ENCODE measurements around the gene ZNF766. TPM values are rescaled to one million over a fixed set of nuclear protein-coding genes. Genes with fewer than 3 reads are reported as not detected.
"Not testable (repeated sequence)": the region's sequence is repeated elsewhere in the genome, so short reads cannot be mapped to it uniquely, and the experiment has no call there.

The ZNF766 gene
- total RNA-seq, result 12.7 and 31.6 TPM in 2 replicates

DNA sequence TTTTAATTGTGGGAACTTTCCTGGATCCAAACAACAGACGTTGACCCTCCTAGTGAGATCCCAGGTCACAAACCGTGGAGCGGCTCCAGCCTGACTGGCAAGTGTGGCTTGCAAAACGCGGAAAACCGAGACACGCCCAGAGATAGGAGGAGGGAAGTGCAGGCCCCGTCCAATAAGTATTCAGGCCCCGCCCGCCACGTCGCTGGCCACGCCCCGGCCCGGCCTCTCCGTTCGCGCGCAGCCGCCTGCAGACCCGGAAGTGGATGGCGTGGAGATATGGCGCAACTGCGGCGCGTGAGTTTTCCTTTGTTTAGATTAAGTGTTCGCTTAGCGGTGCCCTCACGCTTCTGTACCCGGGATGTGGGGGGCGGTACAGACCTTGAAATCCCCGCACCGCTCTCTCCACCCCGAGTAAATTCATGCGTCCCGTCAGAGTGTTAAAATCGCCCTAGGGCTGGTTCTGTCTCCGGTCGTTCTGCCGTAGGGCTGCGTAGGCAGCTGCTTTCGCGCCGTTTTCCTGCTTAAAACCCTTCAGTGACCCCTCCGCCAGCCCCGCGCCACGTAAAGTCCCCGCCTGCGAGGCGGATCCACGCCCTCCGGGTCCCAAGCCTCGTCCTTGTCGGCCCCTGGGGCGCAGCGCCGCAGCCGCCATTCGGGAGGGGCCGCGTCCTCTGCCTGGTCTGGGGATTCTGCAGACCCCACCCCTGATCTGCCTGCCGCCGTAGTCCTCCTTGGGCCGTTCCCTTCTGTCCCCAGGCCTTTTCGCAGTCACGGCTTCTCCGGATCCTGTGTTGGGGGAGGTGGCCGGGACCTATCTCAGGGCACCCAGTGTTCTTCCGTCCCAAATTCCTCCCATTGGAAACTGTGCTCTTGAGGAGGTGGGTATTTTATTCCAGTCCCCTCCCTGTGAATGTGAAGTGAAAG is at the start of gene ZNF766:
TSS of gene ZNF766 (plus strand) at position 250 of the 924 bp plus-strand sequence. CDS start at position 277, 27 bp downstream.
- peak; percentile 87 for DNase-seq (ENCODE audit: low read depth)

DNA sequence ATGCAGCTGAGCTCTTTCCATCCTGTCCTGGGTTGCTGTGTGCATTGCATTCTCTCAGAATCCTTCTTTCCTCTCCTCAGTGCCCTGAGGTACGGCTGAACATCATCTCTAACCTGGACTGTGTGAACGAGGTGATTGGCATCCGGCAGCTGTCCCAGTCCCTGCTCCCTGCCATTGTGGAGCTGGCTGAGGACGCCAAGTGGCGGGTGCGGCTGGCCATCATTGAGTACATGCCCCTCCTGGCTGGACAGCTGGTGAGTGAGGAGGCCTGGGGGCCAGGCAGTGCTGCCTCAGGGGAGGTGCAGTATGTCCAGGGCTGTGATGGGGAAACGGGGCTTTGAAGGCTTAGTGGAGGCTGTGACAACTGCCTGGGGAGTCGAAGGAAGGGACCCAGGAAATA is 49.8 kb upstream of the ZNF766 start:
- DNase-seq (ENCODE audit: low read depth), result no peak

DNA sequence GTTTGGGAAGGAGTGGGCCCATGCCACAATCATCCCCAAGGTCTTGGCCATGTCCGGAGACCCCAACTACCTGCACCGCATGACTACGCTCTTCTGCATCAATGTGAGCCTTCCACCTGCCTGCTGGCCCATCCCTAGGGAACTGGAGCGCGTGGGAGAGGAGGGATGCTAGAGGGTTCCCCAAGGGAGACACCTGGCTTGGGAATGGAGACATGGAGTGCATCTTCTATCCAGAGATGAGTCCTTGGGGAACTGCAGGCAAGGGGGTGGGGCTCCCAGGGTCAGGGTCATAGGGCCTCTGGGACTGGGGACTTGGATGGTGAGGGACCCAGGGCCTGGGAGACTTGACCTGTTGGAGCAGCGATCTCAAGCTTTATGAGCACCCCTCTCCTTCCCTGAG is 48.4 kb upstream of the ZNF766 start:
- DNase-seq (ENCODE audit: low read depth), result no peak

DNA sequence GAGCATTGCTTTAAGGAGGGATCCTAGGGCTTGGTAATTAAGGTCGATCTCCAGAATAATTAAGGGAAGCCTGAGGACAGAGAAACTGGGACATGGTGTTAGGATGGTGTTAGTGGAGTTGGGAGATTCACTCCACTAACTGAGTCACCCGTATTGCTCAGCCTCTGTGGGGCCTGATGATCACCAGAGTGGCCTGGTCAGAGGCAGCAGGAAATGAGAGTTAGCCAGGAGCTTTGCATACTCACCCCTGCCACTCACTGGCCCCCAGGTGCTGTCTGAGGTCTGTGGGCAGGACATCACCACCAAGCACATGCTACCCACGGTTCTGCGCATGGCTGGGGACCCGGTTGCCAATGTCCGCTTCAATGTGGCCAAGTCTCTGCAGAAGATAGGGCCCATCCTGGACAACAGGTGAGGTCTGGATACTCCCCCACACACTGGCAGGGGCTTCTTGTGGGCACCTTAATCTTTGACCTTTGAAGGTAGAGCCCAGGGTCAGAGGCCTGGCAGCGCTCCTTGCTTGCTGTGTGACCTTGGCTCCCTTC is 47.5 kb upstream of the ZNF766 start:
- DNase-seq (ENCODE audit: low read depth), result no peak

DNA sequence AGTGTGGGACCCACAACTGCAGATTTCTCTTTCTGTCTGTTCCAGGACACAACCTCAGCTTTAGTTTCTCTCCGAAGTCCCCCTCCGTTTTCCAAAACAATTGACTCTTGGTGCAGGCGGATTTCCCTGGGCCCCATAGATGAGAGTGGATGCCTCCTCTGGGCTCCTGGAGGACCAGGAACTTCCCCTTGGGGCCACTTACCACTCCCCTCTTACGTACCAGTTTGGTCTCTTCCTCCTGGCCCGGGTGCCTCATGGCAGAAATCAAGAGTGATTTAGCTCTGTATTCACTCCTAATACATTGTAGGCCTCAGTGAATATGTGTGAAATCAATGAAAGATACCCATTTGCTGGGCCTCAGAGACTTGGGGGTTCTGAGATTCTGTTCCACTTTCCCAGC is 45.2 kb upstream of the ZNF766 start:
- DNase-seq (ENCODE audit: low read depth), result no peak

DNA sequence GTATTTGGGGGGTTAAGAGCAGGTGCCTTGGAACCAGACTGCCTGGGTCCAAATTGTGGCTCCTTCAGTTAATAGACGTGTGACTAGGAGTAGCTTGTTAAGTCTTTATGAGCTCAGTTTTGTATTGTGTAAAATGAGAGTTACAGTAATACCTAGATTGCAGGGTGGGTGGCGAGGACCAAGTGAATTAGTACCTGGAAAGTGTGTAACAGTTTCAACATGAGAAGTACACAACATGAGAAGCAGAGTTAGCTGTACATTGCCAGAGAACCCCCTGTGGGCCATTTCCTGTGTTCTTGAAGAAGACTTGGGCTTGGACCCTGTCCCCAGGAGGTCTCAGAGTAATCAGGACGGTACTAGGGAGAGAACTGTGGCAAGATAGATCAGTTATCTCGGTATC is 42.7 kb upstream of the ZNF766 start:
- no peak for DNase-seq (ENCODE audit: low read depth)

DNA sequence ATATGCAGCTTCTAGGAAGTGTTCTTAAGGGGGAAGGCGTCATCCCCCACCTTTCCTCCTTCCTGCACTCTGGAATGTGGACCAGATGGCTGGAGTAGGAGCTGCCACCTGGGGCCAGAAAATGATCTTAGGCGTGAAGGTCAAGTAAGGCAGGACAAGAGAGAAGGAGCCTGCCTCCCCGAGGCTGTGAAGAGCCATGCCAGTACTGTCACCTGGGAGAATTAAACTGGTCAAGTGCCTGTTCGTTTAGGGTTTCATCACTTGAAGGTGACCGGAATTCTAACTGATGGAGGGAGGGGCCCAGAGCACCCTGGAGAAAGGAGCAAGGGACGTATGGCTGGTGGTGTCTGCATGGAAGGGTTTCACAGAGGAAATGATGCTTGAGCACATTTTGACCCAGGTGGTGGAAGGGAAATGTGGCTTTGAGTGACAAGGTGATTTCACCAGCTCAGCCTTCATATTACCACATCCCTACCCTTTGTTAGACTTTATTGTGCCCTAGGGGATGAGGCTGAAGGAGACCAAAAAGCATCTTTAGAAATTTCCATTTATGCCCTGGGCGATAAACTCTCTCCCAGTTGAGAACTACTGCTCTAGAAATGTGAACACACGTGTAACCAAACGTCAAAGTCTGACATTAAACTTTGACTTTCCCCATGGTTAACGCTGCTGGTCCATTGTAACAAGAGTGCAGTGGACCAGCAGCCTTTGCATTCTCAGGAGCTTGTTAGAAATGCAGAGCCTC is 42.0 kb upstream of the ZNF766 start:
- DNase-seq (ENCODE audit: low read depth), result no peak

DNA sequence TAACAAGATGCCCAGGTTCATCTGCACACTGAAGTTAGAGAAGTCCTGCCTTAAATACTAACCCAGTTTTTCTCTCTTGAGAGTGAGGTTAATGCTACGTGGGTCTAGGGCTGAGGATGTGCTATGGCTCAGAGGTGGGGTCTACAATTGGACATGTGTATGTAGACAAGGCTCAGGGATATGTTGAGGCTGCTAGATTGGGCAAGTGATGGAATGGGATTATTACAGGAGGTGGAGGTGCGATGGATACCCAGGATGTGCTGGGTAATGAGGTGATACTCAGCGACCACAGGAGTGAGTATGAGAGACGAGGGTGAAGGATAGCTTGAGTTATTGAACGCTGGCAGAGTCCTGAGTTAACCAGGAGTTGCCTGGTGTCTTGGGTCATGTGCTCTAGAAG is 41.4 kb upstream of the ZNF766 start:
- DNase-seq (ENCODE audit: low read depth), result no peak

DNA sequence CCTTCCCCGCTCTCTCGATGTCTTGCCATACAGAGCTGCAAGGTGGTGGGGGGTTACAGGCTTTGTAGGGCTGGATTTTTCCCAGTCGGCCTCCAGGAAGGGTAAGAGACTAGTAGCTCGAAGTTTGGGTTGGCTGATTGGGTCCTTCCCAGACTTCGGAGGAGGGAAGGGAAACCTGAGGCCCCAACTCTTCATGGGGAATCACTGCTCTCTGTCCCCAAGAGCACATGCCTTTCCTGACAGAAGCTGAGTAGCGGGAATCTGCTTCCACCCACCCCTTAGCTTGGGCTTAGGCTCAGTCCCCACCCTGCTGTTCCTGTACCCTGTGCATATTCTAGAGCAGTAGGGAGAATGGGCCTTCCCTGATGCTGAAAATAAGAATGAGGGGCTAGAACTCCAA is 39.9 kb upstream of the ZNF766 start:
- DNase-seq (ENCODE audit: low read depth), result no peak

DNA sequence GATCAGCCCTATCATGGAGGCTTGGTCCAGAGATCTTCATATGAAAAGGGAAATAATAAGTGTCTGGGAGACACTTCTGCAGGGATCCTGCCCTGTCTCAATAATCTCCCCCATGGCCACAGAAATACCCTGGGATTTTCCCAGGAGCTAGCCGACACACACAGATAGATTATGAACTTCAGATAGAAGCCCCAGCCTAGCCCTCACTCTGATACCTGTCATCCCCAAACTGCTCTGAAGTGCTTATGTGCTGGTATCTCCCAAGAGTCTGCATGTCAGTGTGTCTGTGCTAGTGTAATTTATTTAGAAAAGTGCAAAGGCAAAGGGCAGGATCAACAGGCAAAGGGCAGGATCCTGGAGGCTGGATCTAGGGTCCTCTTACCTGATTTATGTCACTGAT is 38.7 kb upstream of the ZNF766 start:
- no peak for DNase-seq (ENCODE audit: low read depth)

DNA sequence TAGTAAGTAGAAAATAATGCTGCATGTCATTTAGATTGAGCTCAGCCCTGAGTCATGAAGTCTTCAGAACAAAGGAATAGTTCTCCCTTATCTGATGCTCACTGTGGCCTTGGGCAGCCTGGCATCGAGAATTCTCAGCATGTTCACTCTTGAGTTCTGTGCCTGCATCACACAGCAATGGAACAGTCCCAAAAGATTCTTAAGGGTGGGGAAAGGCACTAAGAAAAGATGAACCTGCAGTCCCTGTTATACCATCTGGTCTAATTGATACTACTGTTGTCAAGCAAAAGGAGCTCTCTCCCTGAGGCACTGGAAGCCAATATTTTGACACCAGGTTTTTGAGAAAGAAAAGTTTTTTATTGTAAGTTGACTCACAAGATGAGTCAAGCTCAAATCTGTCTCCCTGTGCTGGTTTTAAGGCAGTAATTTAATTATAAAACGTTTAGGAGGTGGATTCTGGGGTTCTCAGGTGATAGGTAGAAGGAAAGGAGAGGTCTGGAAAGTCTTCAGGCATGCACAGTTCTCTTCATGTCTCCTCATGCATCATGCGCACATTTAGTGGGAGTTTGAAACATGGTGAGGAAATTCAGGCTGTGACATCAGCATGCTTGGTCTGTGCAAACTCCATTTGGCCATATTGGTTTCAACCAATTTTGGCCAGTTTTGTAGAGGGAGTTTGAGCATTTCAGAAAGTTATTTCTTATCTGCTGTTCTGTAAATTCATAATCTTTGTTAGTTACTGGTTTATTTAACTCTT is 38.1 kb upstream of the ZNF766 start:
- no peak for DNase-seq (ENCODE audit: low read depth)

DNA sequence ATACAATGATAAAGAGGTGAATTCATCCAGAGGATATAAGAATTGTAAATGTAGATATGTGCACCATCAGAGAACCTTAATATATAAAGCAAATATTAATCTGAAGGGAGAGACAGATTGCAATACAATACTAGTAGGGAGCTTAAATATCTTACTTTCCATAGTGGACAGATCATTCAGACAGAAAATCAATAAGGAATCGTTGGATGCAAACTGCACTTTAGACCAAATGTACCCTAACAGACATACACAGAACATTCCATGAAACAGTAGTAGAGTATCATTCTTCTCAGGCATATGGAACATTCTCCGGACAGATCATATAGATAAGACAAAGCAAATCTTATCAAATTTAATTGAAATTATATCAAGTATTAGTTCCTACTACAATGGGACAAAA is 35.0 kb upstream of the ZNF766 start:
- DNase-seq (ENCODE audit: low read depth), result no peak

DNA sequence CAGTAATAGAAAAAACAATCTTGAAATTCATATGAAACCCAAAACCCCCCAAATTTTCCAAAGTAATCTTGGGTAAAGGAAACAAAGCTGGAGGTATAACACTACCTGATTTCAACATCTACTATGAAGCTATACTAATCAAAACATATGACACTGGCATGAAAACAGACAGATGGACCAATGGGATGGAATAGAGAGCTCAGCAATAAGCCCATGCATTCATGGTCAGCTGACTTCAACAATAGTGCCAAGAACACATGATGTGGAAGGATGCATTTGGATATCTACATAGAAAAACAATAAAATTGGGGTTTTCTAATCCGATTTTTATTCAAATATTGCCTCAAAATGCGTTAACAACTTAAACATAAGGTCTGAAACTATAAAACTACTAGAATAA is 32.2 kb upstream of the ZNF766 start:
- DNase-seq (ENCODE audit: low read depth), result no peak

DNA sequence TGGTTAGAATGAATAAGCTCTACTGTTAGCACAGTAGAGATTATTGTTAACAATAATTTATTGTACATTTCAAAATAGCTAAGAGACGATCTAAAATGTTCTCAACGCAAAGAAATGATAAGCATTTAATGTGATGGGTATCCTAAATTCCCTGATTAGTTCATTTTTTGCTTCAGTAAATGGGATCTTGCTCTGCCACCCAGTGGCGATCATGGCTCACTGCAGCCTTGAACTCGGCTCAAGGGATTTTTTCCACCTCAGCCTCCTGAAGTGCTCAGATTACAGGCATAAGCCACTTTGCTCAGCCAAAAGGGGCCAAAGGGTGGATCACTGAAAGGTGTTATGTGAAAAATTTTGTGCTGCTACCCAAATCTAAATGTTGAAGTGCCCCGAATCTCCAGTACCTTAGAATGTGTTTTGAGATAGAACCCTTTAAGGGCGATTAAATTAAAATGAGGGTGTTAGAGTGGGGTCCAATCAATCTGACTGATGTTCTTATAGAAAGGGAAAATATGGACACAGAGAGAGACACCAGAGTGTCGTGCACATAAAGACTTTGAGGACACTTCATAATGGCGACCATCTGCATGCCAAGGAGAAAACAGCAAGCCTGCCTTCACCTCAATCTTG is 31.5 kb upstream of the ZNF766 start:
- peak; percentile 51 for DNase-seq (ENCODE audit: low read depth)

DNA sequence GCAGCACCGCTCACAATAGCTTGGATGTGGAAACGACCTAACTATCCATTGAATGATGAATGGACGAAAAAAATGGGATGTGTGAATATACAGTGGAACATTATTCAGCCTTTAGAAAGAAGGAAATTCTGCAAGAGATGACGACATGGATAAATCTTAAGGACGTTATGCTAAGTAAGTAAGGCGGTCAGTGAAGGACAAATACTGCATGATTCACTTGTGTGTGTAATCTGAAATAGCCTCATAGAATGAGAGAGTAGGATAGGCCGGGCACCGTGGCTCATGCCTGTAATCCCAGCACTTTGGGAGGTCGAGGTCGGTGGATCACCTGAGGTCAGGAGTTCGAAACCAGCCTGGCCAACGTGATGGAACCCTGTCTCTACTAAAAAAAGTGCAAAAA is 25.4 kb upstream of the ZNF766 start:
- no peak for DNase-seq (ENCODE audit: low read depth)

DNA sequence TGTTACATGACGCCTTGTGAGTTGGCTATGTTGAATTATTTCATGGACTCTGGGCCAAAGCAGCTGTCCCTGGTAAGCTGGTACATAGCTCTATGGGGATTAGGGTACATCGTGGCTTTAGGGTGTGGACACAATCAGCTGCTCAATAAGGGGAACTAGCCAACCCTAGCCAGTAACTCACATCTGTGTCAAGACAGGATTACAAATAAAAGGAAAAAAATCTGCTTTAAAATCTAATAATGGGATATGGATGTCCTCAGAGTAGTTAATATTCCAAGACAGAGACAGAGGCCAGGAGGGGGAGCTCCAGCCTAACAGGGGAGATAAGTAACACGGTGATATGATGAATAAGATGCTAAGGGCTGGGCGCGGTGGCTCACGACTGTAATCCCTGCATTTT is 21.1 kb upstream of the ZNF766 start:
- DNase-seq (ENCODE audit: low read depth), result no peak

DNA sequence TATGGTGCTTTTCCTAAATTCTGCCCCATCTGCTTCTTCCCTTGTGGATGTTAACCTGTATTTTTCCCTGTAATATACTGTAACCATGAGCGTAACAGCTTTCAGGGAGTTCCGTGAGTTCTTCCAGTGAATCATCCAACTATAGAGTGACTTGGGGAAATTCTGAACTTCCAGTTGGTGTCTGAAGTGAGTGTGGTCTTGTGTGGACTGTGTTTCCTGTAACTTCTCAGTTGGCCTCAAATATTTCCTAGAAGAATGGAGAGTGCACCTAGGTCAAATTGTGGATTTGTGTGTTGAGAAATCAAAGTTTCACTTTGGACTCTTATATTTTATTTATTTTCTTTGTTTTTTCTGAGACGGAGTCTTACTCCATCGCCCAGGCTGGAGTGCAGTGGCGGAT is 11.0 kb upstream of the ZNF766 start:
- DNase-seq (ENCODE audit: low read depth), result peak; percentile 13

DNA sequence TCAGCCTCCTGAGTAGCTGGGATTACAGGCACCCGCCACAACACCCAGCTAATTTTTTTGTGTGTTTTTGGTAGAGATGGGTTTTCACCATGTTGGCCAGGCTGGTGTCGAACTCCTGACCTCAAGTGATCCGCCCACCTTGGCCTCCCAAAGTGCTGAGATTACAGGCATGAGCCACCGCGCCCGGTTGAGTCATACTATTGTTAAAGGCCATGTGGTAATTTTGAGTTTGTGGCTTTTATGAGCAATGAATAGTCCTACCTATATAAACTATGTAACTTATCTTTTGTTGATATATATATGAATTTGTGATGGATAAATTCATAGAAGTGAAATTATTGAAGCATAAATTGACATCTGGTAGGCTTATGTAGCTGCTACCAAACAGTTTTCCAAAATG is 3.8 kb upstream of the ZNF766 start:
- DNase-seq (ENCODE audit: low read depth), result not testable (repeated sequence)

DNA sequence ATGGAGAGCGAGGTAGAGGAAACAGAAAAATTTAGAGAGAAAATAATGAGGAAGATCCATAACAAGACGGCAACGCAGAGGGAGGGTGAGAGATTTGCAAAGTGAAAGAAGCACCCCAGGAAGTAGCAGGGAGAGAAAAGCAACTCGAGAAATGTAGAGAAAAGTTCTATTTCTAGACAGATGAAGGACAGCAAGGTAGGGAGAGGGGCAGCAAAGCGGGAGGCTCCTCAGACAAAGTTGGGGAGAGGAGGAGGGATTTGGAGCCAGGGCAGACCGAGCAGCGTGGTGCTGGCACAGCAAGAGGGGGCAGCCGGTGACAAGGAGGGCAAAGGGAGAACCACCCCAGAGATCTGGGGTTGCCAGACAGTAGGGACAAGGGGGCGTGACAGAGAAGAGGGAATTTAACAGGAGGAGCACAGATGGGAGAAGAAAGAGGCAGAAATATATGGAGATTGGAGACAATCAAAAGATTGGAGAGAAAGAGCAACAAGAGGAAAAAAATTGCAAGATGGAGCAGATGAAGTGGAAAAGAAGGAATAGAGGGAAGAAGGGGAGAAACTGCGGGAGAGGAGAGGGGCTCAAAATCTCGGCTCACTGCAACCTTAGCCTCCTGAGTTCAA is 989 bp downstream of the ZNF766 start:
- DNase-seq (ENCODE audit: low read depth), result no peak

DNA sequence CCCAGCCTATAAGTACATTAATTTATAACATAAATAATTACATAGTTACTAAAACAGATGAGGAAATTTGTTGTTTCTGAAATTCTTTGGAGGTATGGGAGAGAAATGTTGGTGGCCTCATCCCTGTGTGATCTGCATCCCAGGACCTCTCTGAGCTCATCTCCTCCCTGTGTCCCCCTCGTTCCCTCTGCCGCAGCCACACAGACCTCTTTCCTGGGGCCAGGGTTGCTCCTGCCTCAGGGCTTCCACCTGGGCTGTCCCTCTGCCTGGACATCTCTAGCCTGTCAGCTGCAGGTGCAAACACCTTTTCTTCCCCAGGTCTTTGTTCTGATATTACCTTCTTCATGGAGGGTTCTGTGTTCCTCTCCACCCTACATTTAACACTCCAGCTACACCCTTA is 3.9 kb downstream of the ZNF766 start:
- no peak for DNase-seq (ENCODE audit: low read depth)

DNA sequence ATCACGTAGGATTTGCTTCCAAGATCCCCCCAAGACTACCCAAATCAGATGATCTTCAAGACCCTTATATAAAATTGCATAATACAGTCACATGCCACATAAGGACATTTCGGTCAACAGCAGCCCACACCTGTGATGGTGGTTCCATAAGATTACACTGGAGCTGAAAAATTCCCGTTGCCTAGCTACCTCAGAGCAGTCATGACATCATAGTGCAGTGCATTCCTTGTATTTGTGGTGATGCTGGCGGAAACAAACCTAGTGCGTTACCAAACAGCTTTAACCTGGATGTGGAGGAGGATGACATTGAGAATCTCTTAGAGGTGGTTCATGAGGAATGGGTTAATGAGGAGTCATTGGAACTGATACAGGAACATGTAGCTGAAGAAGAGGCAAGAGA is 4.8 kb downstream of the ZNF766 start:
- DNase-seq (ENCODE audit: low read depth), result no peak
